Ishikawa (cell line): Measurements from ENCODE around the gene CRABP2.

Source experiments
- CEBPB ChIP-seq: IDR thresholded peaks from 2 replicates; pipeline ENCODE4 v1.6.1; 2012
- CREB1 ChIP-seq: IDR thresholded peaks from 2 replicates; pipeline ENCODE4 v1.6.1; 2012; ENCODE audit warnings: low read depth
- EP300 ChIP-seq: IDR thresholded peaks from 2 replicates; pipeline ENCODE4 v1.6.1; 2012; ENCODE audit warnings: borderline replicate concordance
- TAF1 ChIP-seq: IDR thresholded peaks from 2 replicates; pipeline ENCODE4 v1.6.1; 2012; ENCODE audit warnings: low read depth, mild to moderate bottlenecking
- TCF12 ChIP-seq: IDR thresholded peaks from 2 replicates; pipeline ENCODE4 v1.6.1; 2012; ENCODE audit warnings: low read depth
- TEAD4 ChIP-seq: IDR thresholded peaks from 2 replicates; pipeline ENCODE4 v1.6.1; 2012
- YY1 ChIP-seq: IDR thresholded peaks from 2 replicates; pipeline ENCODE4 v1.6.1; 2012; ENCODE audit warnings: low read depth
- TF ChIP-seq, protein P1 (sequence below): IDR thresholded peaks from 2 replicates; pipeline ENCODE4 v1.6.1; 2012; ENCODE audit warnings: low read depth, mild to moderate bottlenecking

DNA sequence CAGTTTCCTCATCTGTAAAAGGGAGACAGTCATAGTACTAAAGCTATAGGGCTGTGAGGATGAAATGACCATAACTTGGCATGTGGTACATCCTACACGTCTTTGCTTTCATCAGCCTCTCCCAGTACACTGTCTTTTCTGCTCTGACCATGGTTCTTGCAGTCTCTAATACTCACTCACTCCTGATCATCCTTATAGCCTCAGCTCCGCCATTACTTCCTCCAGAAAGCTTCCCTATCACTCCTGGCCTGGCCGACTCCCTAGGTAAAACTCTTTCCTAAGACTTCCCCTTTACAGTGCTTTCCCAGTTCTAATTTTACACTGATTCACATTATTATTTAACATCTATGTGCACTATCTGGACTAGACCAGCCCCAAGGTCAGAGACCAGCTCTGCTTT, 40.5 kb upstream of the CRABP2 start:
- no peak for TF ChIP-seq YY1
- no peak for TF ChIP-seq CREB1
- TF ChIP-seq, protein P1, sequence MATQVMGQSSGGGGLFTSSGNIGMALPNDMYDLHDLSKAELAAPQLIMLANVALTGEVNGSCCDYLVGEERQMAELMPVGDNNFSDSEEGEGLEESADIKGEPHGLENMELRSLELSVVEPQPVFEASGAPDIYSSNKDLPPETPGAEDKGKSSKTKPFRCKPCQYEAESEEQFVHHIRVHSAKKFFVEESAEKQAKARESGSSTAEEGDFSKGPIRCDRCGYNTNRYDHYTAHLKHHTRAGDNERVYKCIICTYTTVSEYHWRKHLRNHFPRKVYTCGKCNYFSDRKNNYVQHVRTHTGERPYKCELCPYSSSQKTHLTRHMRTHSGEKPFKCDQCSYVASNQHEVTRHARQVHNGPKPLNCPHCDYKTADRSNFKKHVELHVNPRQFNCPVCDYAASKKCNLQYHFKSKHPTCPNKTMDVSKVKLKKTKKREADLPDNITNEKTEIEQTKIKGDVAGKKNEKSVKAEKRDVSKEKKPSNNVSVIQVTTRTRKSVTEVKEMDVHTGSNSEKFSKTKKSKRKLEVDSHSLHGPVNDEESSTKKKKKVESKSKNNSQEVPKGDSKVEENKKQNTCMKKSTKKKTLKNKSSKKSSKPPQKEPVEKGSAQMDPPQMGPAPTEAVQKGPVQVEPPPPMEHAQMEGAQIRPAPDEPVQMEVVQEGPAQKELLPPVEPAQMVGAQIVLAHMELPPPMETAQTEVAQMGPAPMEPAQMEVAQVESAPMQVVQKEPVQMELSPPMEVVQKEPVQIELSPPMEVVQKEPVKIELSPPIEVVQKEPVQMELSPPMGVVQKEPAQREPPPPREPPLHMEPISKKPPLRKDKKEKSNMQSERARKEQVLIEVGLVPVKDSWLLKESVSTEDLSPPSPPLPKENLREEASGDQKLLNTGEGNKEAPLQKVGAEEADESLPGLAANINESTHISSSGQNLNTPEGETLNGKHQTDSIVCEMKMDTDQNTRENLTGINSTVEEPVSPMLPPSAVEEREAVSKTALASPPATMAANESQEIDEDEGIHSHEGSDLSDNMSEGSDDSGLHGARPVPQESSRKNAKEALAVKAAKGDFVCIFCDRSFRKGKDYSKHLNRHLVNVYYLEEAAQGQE, result no peak
- no peak for TF ChIP-seq CEBPB
- TF ChIP-seq EP300, result no peak
- TF ChIP-seq TAF1, result no peak
- no peak for TF ChIP-seq TCF12
- no peak for TF ChIP-seq TEAD4
